Cortex of kidney (tissue), 1 donor: Measurements from ENCODE around the gene RNF20.
"Not testable (repeated sequence)": the region's sequence is repeated elsewhere in the genome, so short reads cannot be mapped to it uniquely, and the experiment has no call there.

ENCODE experiments used
- DNase-seq: peaks from one replicate; lab custom pipeline; 2025; lab: John Stamatoyannopoulos, UW

The RNF20 gene

GRCh38 chr9:101533334-101534204, at the start of gene RNF20:
TSS of gene RNF20 (plus strand) at chr9:101533853. CDS start at chr9:101535424, 1,571 bp downstream.
- peak; percentile 30 for DNase-seq

DNA sequence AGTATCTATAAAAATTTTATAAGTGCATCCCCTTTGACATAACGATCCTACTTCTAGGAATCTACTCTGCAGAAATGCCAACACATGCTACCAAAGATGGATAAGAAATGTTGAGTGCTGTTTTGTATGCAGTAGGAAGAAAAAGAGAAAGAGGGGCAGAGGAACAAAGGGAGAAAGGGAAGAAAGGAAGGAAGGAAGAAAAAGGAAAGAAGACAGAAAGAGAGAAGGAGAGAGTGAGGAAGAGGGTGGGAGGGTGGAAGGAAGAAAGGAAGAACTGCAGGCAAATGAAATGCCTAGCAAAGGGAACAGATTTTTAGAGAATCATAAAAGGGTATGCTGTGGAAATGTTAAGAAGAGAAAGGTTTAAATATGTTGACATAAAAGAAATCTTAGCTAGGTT, 49.6 kb upstream of the RNF20 start:
- no peak for DNase-seq

- DNase-seq, result no peak
These were observed 47.5 kb upstream of the RNF20 start for GRCh38 chr9:101485924-101486692.

GRCh38 chr9:101486693-101487442, 46.8 kb upstream of the RNF20 start:
- no peak for DNase-seq

- no peak for DNase-seq
These were observed 46.2 kb upstream of the RNF20 start for GRCh38 chr9:101487443-101487840.

- no peak for DNase-seq
These were observed 37.8 kb upstream of the RNF20 start for GRCh38 chr9:101495810-101496209.

DNA sequence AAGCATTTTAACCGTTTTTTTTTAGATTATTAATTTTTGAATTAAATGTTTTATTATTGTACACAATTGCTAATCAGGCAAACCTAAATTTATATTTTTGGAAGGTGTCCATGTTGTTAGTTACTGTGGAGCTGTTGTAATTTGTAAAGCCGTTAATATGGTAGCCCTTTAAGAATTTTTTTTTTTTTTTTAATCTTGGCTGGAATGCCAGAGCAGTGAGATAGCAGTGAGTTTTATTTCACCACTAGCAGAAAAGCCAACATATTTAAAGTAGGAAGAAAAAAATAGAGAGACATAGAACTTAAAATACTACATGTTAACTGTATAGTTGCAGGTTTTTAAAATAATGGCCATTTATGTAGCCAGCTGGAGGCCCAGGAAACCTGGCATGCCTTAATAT, 35.3 kb upstream of the RNF20 start:
- DNase-seq, result no peak

GRCh38 chr9:101504188-101504587, 29.5 kb upstream of the RNF20 start:
- no peak for DNase-seq

DNA sequence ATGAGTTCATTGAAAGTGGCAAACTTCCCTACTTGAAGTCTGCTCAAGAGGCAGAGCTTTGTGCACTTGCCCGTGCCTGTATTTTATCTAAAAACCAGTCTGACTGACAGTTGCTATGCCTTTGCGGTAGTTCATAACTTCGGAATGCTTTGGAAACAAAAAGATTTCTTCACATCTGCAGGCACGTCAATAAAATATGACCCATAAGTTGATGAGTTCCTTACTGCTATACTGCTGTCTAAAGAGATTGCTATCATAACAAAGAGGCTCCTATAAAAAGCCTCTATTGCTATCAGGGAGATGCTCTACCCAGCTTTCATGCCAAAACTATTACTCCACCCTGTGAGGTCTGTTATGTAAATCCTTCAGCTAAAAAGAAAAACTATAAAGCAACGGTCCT, 25.4 kb upstream of the RNF20 start:
- DNase-seq, result no peak

DNA sequence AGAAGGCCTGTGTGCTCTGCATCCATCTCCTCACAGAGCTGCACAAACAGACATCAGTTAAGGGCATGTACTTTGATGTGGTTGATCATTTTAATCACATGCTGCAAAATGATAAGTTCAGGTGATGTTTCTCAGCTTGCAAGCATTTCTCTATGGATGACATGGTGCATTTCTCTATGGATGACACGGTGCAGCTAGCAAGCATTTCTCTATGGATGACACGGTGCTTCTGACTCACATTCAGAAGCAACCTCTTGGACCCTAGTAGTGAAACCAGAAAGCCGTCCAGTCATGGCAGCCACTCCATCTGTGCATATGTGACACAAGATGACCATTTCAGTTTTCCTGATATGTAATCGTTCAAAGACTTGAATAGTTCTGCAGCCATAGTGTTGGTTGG, 24.1 kb upstream of the RNF20 start:
- no peak for DNase-seq

GRCh38 chr9:101510459-101510858, 23.2 kb upstream of the RNF20 start:
- DNase-seq, result no peak

- DNase-seq, result no peak
These were observed 22.6 kb upstream of the RNF20 start for GRCh38 chr9:101511009-101511408.

- DNase-seq, result no peak
These were observed 21.5 kb upstream of the RNF20 start for GRCh38 chr9:101512116-101512515.

DNA sequence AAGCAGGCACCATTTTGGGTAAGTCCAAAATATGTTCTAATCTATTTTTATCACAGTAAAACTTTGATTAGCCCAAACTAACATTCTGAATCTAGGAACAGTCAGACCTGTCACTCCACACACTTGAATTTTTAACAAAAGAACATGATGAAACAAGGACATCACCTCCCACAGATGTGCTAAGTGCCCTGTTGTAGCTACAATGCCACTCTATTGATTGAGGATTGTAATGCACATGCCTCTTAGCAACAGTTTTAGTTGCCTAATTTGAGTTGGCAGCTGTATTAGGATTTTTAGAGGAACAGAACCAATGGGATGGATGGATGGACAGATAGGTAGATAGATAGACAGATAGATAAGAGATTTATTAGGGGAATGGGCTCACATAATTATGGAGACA, 20.3 kb upstream of the RNF20 start:
- no peak for DNase-seq

DNA sequence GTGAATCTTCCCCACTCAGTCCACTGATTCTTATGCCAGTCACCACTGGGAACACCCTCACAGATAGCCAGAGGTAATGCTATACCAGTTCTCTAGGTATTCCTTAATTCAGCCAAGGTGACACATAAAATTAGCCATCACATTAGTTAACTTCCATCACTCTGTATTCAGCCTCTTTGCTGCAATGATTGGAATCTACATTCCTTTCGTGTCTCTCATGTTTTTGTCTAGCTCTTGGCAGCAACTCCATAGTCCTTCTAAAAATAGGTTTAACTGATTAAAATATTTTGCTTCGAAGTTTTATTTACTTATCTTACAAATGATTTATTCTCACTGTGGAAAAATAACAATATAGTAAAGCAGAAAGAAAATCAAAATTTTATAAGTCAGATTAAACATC, 19.6 kb upstream of the RNF20 start:
- no peak for DNase-seq

DNA sequence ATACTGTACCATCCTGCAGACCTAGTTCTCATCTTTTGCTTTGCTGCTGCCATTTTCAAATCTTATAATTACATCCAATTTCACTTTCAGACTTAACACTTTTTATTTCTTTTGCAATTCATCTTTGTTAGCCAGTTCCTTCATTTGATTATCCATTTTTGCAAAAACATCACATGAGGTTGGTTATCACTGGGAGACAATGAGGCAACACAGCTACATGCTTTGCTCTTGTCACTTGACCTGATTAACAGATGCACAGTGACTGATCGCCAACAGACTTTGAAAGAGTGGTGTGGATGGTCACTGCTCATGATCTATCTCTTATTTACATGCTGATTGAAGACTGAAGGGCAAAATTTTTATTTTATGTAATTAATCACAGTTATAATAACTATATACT, 17.0 kb upstream of the RNF20 start:
- DNase-seq, result no peak

GRCh38 chr9:101518489-101518888, 15.2 kb upstream of the RNF20 start:
- DNase-seq, result not testable (repeated sequence)

GRCh38 chr9:101524371-101524770, 9.3 kb upstream of the RNF20 start:
- no peak for DNase-seq

DNA sequence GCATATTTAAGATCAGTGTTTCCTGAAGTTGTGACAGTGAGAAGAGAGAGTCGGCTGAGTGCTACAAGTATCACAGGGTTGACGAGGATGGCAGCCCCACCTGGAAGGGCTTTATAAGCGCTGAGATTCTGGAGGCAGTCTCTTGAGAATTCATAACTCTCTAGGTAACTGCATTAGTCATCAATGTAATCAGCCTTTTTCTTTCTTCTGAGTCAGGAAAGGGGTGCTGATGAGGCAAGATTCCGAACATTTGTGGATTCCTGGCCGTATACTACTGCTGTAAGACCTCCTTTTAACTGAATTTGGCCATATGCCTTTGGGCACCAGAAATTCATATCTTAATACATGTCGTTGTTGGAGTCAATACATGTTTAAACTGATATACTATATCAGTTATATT, 6.6 kb upstream of the RNF20 start:
- no peak for DNase-seq

DNA sequence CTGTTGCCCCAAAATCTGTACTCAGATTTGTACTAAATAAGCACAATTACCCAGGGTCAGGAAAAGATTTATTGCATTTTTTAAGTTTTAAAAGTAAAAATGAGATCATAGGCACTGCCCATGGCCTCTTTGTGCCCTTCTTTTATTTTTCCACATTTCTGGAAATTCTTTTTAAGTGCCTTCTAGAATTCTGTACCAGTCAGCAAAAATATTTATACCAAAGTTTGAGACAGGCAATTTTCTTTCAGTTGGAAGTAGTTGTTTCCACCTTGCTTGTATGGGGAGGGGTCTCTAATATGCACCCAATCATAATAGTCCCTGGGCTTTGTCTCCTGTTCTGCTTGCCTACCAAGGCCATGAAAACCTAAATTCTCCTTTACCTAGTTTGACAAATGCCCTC, 5.6 kb upstream of the RNF20 start:
- DNase-seq, result no peak

GRCh38 chr9:101530076-101530711, 3.5 kb upstream of the RNF20 start:
- DNase-seq, result no peak

GRCh38 chr9:101536351-101536750, 2.7 kb downstream of the RNF20 start:
- no peak for DNase-seq
